PC-9 (cell line): Measurements from ENCODE around the gene OSBPL7. TPM values are rescaled to one million over a fixed set of nuclear protein-coding genes. Genes with fewer than 3 reads are reported as not detected.
A peak's percentile ranks its signal among the peaks of the same experiment; 100 is the strongest.

Source experiments
- BruUV-seq: library from RNA; stranded (reverse); fragments of 400-500 nt; replicated peaks from 2 replicates; lab custom pipeline; 2021; lab: Mats Ljungman, UMichigan
- CTCF ChIA-PET: fragments of 300-600 bp; sonication (Branson Sonifier 250); formaldehyde crosslinking; loops from one replicate; lab custom pipeline; 2022; ENCODE audit warnings: antibody characterized with exemption; lab: Charles Lee
- POLR2A ChIA-PET: fragments of 300-600 bp; sonication (Branson Sonifier 250); formaldehyde crosslinking; loops from one replicate; lab custom pipeline; 2022; ENCODE audit warnings: antibody characterized with exemption; ENCODE audit not compliant: unreplicated experiment; lab: Charles Lee
- DNase-seq, 2 experiments: peaks; one replicate each; pipeline versions ENCODE4 v3.0.0 to v3.0.0-alpha.2; 2015 to 2022; ENCODE audit warnings: mixed read lengths in 1 of 2
- H2AFZ ChIP-seq: fragments of 200-600 bp; sonication (generic); 2 replicates; pipeline ENCODE4 v1.8.1; 2017; ENCODE audit warnings: antibody characterized with exemption
- H3F3A ChIP-seq: fragments of 200-600 bp; sonication (generic); 2 replicates; pipeline ENCODE4 v1.8.1; 2017; ENCODE audit warnings: antibody characterized with exemption, mild to moderate bottlenecking, low read depth; ENCODE audit not compliant: insufficient read depth
- H3K27ac ChIP-seq: fragments of 200-600 bp; sonication (generic); 2 replicates; pipeline ENCODE4 v1.6.1; 2016; ENCODE audit warnings: mixed run types
- H3K27me3 ChIP-seq: fragments of 200-600 bp; sonication (generic); 2 replicates; pipeline ENCODE4 v1.6.1; 2016; ENCODE audit warnings: low read depth, mixed run types; ENCODE audit not compliant: insufficient read depth
- H3K36me3 ChIP-seq: fragments of 200-600 bp; sonication (generic); 2 replicates; pipeline ENCODE4 v1.6.1; 2016; ENCODE audit warnings: low read depth, mixed run types
- H3K4me1 ChIP-seq: fragments of 200-600 bp; sonication (generic); replicated peaks from 2 replicates; pipeline ENCODE4 v1.6.1; 2016; ENCODE audit warnings: mixed run types; ENCODE audit not compliant: insufficient read depth
- H3K4me2 ChIP-seq: fragments of 200-600 bp; sonication (generic); 2 replicates; pipeline ENCODE4 v1.6.1; 2017; ENCODE audit warnings: mixed run types
- H3K4me3 ChIP-seq: fragments of 200-600 bp; sonication (generic); 2 replicates; pipeline ENCODE4 v1.6.1; 2016; ENCODE audit warnings: mixed run types
- H3K79me2 ChIP-seq: fragments of 200-600 bp; sonication (generic); 2 replicates; pipeline ENCODE4 v1.6.1; 2017; ENCODE audit warnings: low read depth, mixed run types
- H3K9me2 ChIP-seq: fragments of 200-600 bp; sonication (generic); 2 replicates; pipeline ENCODE4 v1.8.1; 2017; ENCODE audit warnings: mild to moderate bottlenecking; ENCODE audit not compliant: insufficient read depth
- H3K9me3 ChIP-seq: fragments of 200-600 bp; sonication (generic); 2 replicates; pipeline ENCODE4 v1.8.1; 2016; ENCODE audit warnings: low read depth; ENCODE audit not compliant: insufficient read depth
- H4K20me1 ChIP-seq: fragments of 200-600 bp; sonication (generic); 2 replicates; pipeline ENCODE4 v1.8.1; 2017; ENCODE audit not compliant: insufficient read depth
- EZH2 ChIP-seq: fragments of 200-600 bp; sonication (generic); IDR thresholded peaks from 2 replicates; pipeline ENCODE4 v1.8.0; 2017; ENCODE audit warnings: antibody characterized with exemption, low read depth
- intact Hi-C: fragments of 100-400 bp; cut with micrococcal nuclease; formaldehyde crosslinking; loops from one replicate; pipeline ENCODE4 v1.10.0; 2022; ENCODE audit not compliant: unreplicated experiment
- total RNA-seq: library from RNA; stranded (reverse); gene quantifications from 2 replicates; pipeline ENCODE4 v1.2.3, GENCODE V29; 2021
- TF ChIP-seq, protein P1 (sequence below): fragments of 200-600 bp; sonication (generic); conservative IDR thresholded peaks from 2 replicates; pipeline ENCODE4 v1.6.1; 2017; ENCODE audit warnings: mixed run types, antibody characterized with exemption, mild to moderate bottlenecking, moderate library complexity

OSBPL7 gene
- total RNA-seq, 1 experiment from 2014 or later: 32.2 TPM

GRCh38 chr17:47843391-47843730, 21.8 kb upstream of the OSBPL7 start:
- H3K27me3 ChIP-seq: no peaks in the 10 kb centered on the region
- H3K4me3 ChIP-seq: no peak overlapping the region
- DNase-seq: peak in 1 of 2 experiments; percentile 34
- peaks cover 55% of the 10 kb centered on the region for H3K79me2 ChIP-seq
- H3K27ac ChIP-seq: peak overlapping the region; percentile 40
- H3K9me2 ChIP-seq: no peaks in the 10 kb centered on the region
- peak overlapping the region; percentile 30 for H3K4me2 ChIP-seq
- no peaks in the 10 kb centered on the region for H3K9me3 ChIP-seq
- H3K36me3 ChIP-seq: peaks cover 10% of the 10 kb centered on the region; the same call in 1 of the 2 replicates
- H3F3A ChIP-seq: peaks cover 48% of the 10 kb centered on the region
- POLR2A ChIA-PET: interaction anchor here (0.5 to 0.6 kb wide), 2 partner anchors 39 to 42 kb away, joined by 3 read pairs; no protein-coding TSS in a partner anchor
- no peaks in the 10 kb centered on the region for H4K20me1 ChIP-seq
- peaks cover 79% of the 10 kb centered on the region for H3K4me1 ChIP-seq
- BruUV-seq: no TSS peak
- no peak overlapping the region for H2AFZ ChIP-seq
- CTCF ChIA-PET: interaction anchor here (1.3 to 3.0 kb wide), 5 partner anchors 41 to 103 kb away, joined by 3 to 20 read pairs (median 6); no protein-coding TSS in a partner anchor
- intact Hi-C loops: loop anchor here (1.0 kb wide), 2 partner anchors 41 to 175 kb away; no protein-coding TSS in a partner anchor
- no peak for TF ChIP-seq EZH2
- TF ChIP-seq, protein P1, sequence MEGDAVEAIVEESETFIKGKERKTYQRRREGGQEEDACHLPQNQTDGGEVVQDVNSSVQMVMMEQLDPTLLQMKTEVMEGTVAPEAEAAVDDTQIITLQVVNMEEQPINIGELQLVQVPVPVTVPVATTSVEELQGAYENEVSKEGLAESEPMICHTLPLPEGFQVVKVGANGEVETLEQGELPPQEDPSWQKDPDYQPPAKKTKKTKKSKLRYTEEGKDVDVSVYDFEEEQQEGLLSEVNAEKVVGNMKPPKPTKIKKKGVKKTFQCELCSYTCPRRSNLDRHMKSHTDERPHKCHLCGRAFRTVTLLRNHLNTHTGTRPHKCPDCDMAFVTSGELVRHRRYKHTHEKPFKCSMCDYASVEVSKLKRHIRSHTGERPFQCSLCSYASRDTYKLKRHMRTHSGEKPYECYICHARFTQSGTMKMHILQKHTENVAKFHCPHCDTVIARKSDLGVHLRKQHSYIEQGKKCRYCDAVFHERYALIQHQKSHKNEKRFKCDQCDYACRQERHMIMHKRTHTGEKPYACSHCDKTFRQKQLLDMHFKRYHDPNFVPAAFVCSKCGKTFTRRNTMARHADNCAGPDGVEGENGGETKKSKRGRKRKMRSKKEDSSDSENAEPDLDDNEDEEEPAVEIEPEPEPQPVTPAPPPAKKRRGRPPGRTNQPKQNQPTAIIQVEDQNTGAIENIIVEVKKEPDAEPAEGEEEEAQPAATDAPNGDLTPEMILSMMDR: 0 out of 2 replicates have a peak, but pooled peaks have one; percentile 13

GRCh38 chr17:47841488-47842291, 20.1 kb upstream of the OSBPL7 start:
- ChIA-PET POLR2A (interaction anchor here (0.6 to 0.8 kb wide), 3 partner anchors 8 to 54 kb away, joined by 3 read pairs; no protein-coding TSS in a partner anchor), CTCF (interaction anchor here (0.9 to 1.9 kb wide), 6 partner anchors 10 to 177 kb away, joined by 3 to 11 read pairs (median 4); partner anchors contain the start of genes LRRC46, MRPL10 and SP2)
- Histone ChIP-seq H3K27me3 (no peaks in the 10 kb centered on the region), H3K79me2 (peaks cover 38% of the 10 kb centered on the region), H3K4me2 (peak overlapping the region; percentile 99), H3K4me3 (peak overlapping the region; percentile 85; the same call in 1 of the 2 replicates), H2AFZ (peak overlapping the region; percentile 37; the same call in 1 of the 2 replicates), H3F3A (peaks cover 48% of the 10 kb centered on the region), H3K4me1 (peaks cover 65% of the 10 kb centered on the region), H3K36me3 (peaks cover 5% of the 10 kb centered on the region; the same call in 1 of the 2 replicates), H3K9me2 (no peaks in the 10 kb centered on the region), H4K20me1 (no peaks in the 10 kb centered on the region), H3K27ac (peak overlapping the region; percentile 23; the same call in 1 of the 2 replicates), H3K9me3 (no peaks in the 10 kb centered on the region)
- intact Hi-C loops: loop anchor here (1.0 to 2.0 kb wide), 3 partner anchors 49 to 129 kb away; partner anchors contain the start of gene CDK5RAP3
- DNase-seq: no peak
- TF ChIP-seq, protein P1: peak; percentile 30; the same call in 1 of the 2 replicates
- TF ChIP-seq EZH2: no peak
- BruUV-seq: no TSS peak
